Memory B cell (primary cell): ENCODE measurements around the gene TICAM1.
"Not testable (repeated sequence)": the region's sequence is repeated elsewhere in the genome, so short reads cannot be mapped to it uniquely, and the experiment has no call there.

Experiments
- ATAC-seq: fragments of 150-1000 bp; cut with Tn5 transposase; 2 replicates; pipeline ENCODE4 v1.10.0; 2021; ENCODE audit warnings: low read depth, mild to moderate bottlenecking, moderate library complexity
- DNase-seq, 2 donors: peaks; one replicate each; pipeline ENCODE4 v3.0.0; 2022; ENCODE audit warnings: low spot score in 2 of 2
- H3K27ac Mint-ChIP-seq: one replicate; pipeline ENCODE4 v1.8.0; 2022; ENCODE audit warnings: mild to moderate bottlenecking, moderate library complexity, mixed read lengths
- H3K27me3 Mint-ChIP-seq: one replicate; pipeline ENCODE4 v1.8.0; 2022; ENCODE audit warnings: mixed read lengths
- H3K36me3 Mint-ChIP-seq: one replicate; pipeline ENCODE4 v1.8.0; 2022; ENCODE audit warnings: mild to moderate bottlenecking, mixed read lengths
- H3K4me1 Mint-ChIP-seq: one replicate; pipeline ENCODE4 v1.8.0; 2022; ENCODE audit warnings: mixed read lengths
- H3K4me3 Mint-ChIP-seq: one replicate; pipeline ENCODE4 v1.8.0; 2022; ENCODE audit warnings: mild to moderate bottlenecking, moderate library complexity, mixed read lengths
- H3K9me3 Mint-ChIP-seq: one replicate; pipeline ENCODE4 v1.8.0; 2022; ENCODE audit warnings: mixed read lengths

The TICAM1 gene

GRCh38 chr19:4829001-4829712 lies 2.4 kb downstream of the TICAM1 start:
- ATAC-seq (peak; percentile 64), DNase-seq (peak; percentile 39 to 46)
- no peaks in the 10 kb centered on the region for H3K9me3 Mint-ChIP-seq
- peaks cover 20% of the 10 kb centered on the region for H3K4me1 Mint-ChIP-seq
- H3K27me3 Mint-ChIP-seq, result no peaks in the 10 kb centered on the region
- peak overlapping the region; percentile 94 for H3K27ac Mint-ChIP-seq
- peak overlapping the region; percentile 83 for H3K4me3 Mint-ChIP-seq
- H3K36me3 Mint-ChIP-seq, result peaks cover 2% of the 10 kb centered on the region

GRCh38 chr19:4823577-4823976 lies 7.9 kb downstream of the TICAM1 start:
- H3K36me3 Mint-ChIP-seq, result peaks cover 9% of the 10 kb centered on the region
- no peak overlapping the region for H3K4me3 Mint-ChIP-seq
- no peak overlapping the region for H3K27ac Mint-ChIP-seq
- H3K9me3 Mint-ChIP-seq, result no peaks in the 10 kb centered on the region
- peaks cover 8% of the 10 kb centered on the region for H3K4me1 Mint-ChIP-seq
- DNase-seq (no peak), ATAC-seq (no peak)
- H3K27me3 Mint-ChIP-seq, result no peaks in the 10 kb centered on the region

- not testable (repeated sequence) for H3K27ac Mint-ChIP-seq, H3K9me3 Mint-ChIP-seq, ATAC-seq, H3K4me1 Mint-ChIP-seq, H3K36me3 Mint-ChIP-seq, H3K4me3 Mint-ChIP-seq, DNase-seq, H3K27me3 Mint-ChIP-seq
Measured at GRCh38 chr19:4822354-4822753, 9.2 kb downstream of the TICAM1 start.

GRCh38 chr19:4821265-4821664 lies 10.2 kb downstream of the TICAM1 start:
- no peaks in the 10 kb centered on the region for H3K9me3 Mint-ChIP-seq
- peaks cover 15% of the 10 kb centered on the region for H3K36me3 Mint-ChIP-seq

GRCh38 chr19:4817467-4818277 lies 13.8 kb downstream of the TICAM1 start:
- H3K4me3 Mint-ChIP-seq, result no peak overlapping the region
- H3K4me1 Mint-ChIP-seq, result peaks cover 14% of the 10 kb centered on the region
- no peaks in the 10 kb centered on the region for H3K27me3 Mint-ChIP-seq
- H3K9me3 Mint-ChIP-seq, result no peaks in the 10 kb centered on the region
- H3K36me3 Mint-ChIP-seq, result peaks cover 16% of the 10 kb centered on the region
- no peak overlapping the region for H3K27ac Mint-ChIP-seq
- DNase-seq (no peak), ATAC-seq (no peak)

More at GRCh38 chr19:4821265-4821664, 10.2 kb downstream of the TICAM1 start:
- Mint-ChIP-seq H3K27me3 (no peaks in the 10 kb centered on the region), H3K4me1 (peaks cover 6% of the 10 kb centered on the region), H3K27ac (no peak overlapping the region), H3K4me3 (no peak overlapping the region)
- no peak for DNase-seq
- ATAC-seq, result no peak

GRCh38 chr19:4816950-4817278 lies 14.6 kb downstream of the TICAM1 start:
- Mint-ChIP-seq H3K27ac (no peak overlapping the region), H3K36me3 (peaks cover 16% of the 10 kb centered on the region), H3K9me3 (no peaks in the 10 kb centered on the region), H3K27me3 (no peaks in the 10 kb centered on the region), H3K4me3 (no peak overlapping the region), H3K4me1 (peaks cover 13% of the 10 kb centered on the region)
- ATAC-seq (no peak), DNase-seq (no peak)

DNA sequence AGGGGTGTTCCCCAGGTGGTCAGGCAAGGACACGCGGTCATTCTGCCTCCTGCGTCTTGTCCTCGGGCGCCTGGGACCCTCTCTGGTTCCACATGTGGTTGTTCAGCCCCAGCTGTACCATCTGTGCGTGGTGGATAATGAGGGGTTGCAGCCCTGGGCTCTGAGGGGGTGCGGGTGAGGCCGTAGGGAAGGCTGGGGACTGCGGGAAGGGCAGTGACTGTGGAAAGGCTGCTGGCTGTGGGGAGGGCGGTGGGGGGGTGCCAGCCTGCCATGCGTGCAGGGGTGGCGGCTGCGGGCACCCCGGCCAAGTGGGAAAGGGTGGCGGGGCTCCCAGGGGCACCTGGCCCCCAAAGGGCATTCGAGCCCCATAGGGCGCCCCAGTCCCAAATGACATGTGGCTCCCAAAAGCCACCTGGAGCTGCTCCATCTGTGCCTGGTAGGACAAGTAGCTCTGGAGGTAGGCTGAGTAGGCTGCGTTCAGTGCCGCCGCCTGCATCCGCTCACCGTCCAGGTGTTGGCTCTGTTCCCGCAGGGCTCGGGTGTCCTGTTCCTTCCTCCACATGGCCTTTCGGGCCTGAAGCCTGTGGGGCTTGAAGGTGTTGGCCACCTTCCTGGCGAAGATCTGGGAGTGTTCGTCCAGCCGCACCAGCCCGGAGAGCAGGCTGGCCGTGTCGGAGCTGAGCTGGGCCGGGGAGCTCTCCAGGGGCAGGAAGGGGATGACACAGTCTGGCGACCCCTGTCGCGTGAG lies 15.1 kb downstream of the TICAM1 start:
- Mint-ChIP-seq H3K4me1 (peaks cover 18% of the 10 kb centered on the region), H3K36me3 (peaks cover 16% of the 10 kb centered on the region), H3K27me3 (no peaks in the 10 kb centered on the region), H3K27ac (peak overlapping the region; percentile 78), H3K4me3 (no peak overlapping the region), H3K9me3 (no peaks in the 10 kb centered on the region)
- DNase-seq (no peak), ATAC-seq (no peak)

- Mint-ChIP-seq H3K4me1 (peaks cover 22% of the 10 kb centered on the region), H3K9me3 (no peaks in the 10 kb centered on the region), H3K36me3 (peaks cover 16% of the 10 kb centered on the region), H3K27ac (peak overlapping the region; percentile 78), H3K27me3 (no peaks in the 10 kb centered on the region), H3K4me3 (peak overlapping the region; percentile 70)
- peak; percentile 56 to 65 for DNase-seq
- peak; percentile 83 for ATAC-seq
Measured at GRCh38 chr19:4815426-4816201, 15.9 kb downstream of the TICAM1 start.

DNA sequence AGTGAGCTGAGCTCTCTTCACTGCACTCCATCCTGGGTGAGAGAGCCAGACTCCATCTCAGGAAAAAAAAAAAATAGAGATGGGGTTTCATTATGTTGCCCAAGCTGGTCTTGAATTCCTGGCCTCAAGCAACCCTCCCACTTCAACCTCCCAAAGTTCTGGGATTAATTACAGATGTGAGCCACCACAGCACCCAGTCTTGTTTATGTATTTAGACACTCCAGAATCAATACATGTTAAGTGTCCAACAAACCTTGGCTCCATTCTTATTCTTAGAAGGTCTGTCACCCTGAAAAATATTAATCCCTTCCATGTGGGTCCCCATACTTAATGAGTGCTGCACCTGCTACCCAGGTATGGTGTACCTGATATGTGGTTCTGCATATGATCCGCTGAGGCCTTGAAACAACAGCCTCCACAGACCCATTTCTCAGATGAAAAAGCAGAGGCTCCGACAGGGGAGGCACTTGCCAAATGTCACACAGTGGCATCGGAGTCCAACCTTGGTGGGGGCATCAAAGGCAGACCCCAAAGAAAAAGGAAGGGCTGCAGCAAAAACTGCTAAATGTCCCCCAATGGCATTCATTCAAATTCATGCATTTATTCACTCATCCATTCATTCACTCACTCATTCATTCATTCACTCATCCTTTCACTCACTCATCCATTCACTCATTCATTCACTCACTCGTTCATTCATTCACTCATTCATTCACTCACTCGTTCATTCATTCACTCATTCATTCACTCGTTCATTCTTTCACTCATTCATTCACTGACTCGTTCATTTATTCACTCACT lies 16.7 kb downstream of the TICAM1 start:
- Mint-ChIP-seq H3K36me3 (peaks cover 14% of the 10 kb centered on the region), H3K4me1 (peaks cover 22% of the 10 kb centered on the region), H3K27me3 (no peaks in the 10 kb centered on the region), H3K4me3 (peak overlapping the region; percentile 70), H3K9me3 (no peaks in the 10 kb centered on the region), H3K27ac (peak overlapping the region; percentile 78)
- ATAC-seq, result no peak
- no peak for DNase-seq

GRCh38 chr19:4811328-4812131 lies 20.0 kb downstream of the TICAM1 start:
- Mint-ChIP-seq H3K4me1 (peaks cover 26% of the 10 kb centered on the region), H3K27me3 (no peaks in the 10 kb centered on the region), H3K27ac (peak overlapping the region; percentile 88), H3K4me3 (no peak overlapping the region), H3K36me3 (peaks cover 3% of the 10 kb centered on the region), H3K9me3 (no peaks in the 10 kb centered on the region)
- DNase-seq, result peak; percentile 90 to 95
- ATAC-seq, result peak; percentile 72

DNA sequence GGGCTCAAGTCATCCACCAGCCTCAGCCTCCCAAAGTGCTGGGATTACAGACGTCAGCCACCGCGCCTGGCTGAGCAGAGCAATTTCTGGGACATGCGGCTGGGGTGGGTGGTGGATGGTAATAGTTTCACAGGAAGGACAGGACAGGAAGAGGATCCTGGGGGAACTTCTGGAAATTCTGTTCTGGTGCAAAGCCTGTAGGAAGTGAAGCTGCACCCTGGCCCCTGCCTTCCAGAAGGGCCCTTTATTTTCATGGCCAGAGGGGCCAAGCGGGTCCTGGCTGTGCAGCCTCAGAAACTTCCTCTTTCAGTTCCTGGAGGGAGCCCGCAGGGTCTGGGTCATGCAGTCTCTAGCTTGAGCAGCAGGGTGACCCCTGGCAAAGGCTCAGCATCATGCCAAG lies 24.3 kb downstream of the TICAM1 start:
- Mint-ChIP-seq H3K27me3 (no peaks in the 10 kb centered on the region), H3K27ac (no peak overlapping the region), H3K4me3 (no peak overlapping the region), H3K9me3 (no peaks in the 10 kb centered on the region), H3K4me1 (peaks cover 14% of the 10 kb centered on the region), H3K36me3 (no peaks in the 10 kb centered on the region)
- no peak for DNase-seq
- peak; percentile 17 for ATAC-seq

- no peak overlapping the region for H3K27ac Mint-ChIP-seq
- ATAC-seq (no peak), DNase-seq (no peak)
- peaks cover 7% of the 10 kb centered on the region for H3K4me1 Mint-ChIP-seq
- no peaks in the 10 kb centered on the region for H3K36me3 Mint-ChIP-seq
- no peaks in the 10 kb centered on the region for H3K9me3 Mint-ChIP-seq
- no peaks in the 10 kb centered on the region for H3K27me3 Mint-ChIP-seq
- H3K4me3 Mint-ChIP-seq, result no peak overlapping the region
Measured at GRCh38 chr19:4806384-4806783, 25.1 kb downstream of the TICAM1 start.
